Measurements from ENCODE around the gene ZC3H7A. TPM values are rescaled to one million over a fixed set of nuclear protein-coding genes. Genes with fewer than 3 reads are reported as not detected.
A peak's percentile ranks its signal among the peaks of the same experiment; 100 is the strongest.

The ZC3H7A gene
- total and polyA plus RNA-seq, 2 of the 13 experiments (the other 11 are each of a cell fraction or from before 2014, with no cell fraction given), result 29.2 to 36.8 TPM

DNA sequence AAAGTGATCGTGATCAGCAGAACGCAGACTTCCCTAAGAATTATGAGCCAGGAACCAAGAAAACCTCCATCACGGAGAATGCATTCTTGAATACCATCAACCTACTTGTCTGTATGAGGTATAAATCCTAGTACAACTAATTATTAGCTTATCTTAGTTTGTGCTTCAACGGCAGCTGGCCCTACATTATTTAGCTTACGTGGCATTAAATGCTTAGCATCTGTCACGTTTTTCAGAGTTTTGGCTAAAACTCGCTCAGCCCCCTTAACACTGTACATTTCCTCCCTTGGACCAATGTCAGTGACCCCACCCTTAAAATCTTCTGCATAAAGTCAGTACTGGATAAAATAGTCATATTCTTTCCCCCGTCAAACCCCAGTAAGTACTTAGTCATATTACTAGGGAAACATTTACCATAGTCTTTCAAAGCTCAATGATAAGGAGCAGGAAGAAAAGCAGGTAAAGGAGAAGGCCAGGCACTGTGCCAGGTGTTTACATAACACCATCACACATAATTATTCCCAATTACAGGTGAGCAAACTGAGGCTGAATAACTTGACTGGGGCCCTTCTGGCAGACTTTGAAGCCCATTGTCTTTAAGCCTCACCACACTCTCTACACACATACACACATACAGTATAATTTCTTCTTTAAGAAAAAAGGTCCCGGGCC lies 37.8 kb downstream of the ZC3H7A start (continued):
- TF ChIP-seq ZSCAN9 (CRISPR knock-in tag; IDR thresholded peaks at IDR 0.05; ENCODE audit: borderline replicate concordance) (no peak), ZBTB20 (CRISPR knock-in tag; IDR thresholded peaks at IDR 0.05; ENCODE audit: borderline replicate concordance, low read depth) (no peak), ZNF17 (CRISPR knock-in tag; IDR thresholded peaks at IDR 0.05) (no peak), KLF6 (CRISPR knock-in tag; IDR thresholded peaks at IDR 0.05) (no peak), ZNF703 (CRISPR knock-in tag; IDR thresholded peaks at IDR 0.05; ENCODE audit: borderline replicate concordance) (no peak), SMARCC2 (IDR thresholded peaks at IDR 0.05) (no peak), ZNF546 (CRISPR knock-in tag; conservative IDR thresholded peaks at IDR 0.05) (no peak), ZNF616 (CRISPR knock-in tag; IDR thresholded peaks at IDR 0.05; ENCODE audit: low read depth) (no peak), ZUFSP (CRISPR knock-in tag; IDR thresholded peaks at IDR 0.05; ENCODE audit: borderline replicate concordance) (no peak), MAFF (IDR thresholded peaks at IDR 0.05; ENCODE audit: low read depth, low read length) (peak; percentile 76), ZNF431 (CRISPR knock-in tag; IDR thresholded peaks at IDR 0.05; ENCODE audit: borderline replicate concordance, low read depth) (no peak), CHCHD3 (CRISPR knock-in tag; IDR thresholded peaks at IDR 0.05) (no peak), SOX13 (IDR thresholded peaks at IDR 0.05) (no peak), SOX13 (CRISPR knock-in tag; conservative IDR thresholded peaks at IDR 0.05 in 1 of 2, IDR thresholded peaks at IDR 0.05 in 1 of 2) (peak in 1 of 2 experiments; percentile 36; a peak in 1 of 4 replicates), FLYWCH1 (CRISPR knock-in tag; IDR thresholded peaks at IDR 0.05) (no peak), REL (CRISPR knock-in tag; conservative IDR thresholded peaks at IDR 0.05) (no peak), ZFY (CRISPR knock-in tag; IDR thresholded peaks at IDR 0.05) (no peak), KDM4B (CRISPR knock-in tag; IDR thresholded peaks at IDR 0.05) (no peak), RXRA (CRISPR knock-in tag; IDR thresholded peaks at IDR 0.05) (no peak), ZNF563 (CRISPR knock-in tag; IDR thresholded peaks at IDR 0.05) (no peak), RBM22 (optimal IDR thresholded peaks at IDR 0.05; ENCODE audit: low read length) (no peak), FOXA1 (IDR thresholded peaks at IDR 0.05) (no peak), FOXA1 (CRISPR knock-in tag; IDR thresholded peaks at IDR 0.05) (peak; percentile 70), ZNF605 (CRISPR knock-in tag; IDR thresholded peaks at IDR 0.05) (no peak), ZNF781 (CRISPR knock-in tag; IDR thresholded peaks at IDR 0.05; ENCODE audit: borderline replicate concordance, not compliant biosample characterization) (no peak), DDIT3 (CRISPR knock-in tag; IDR thresholded peaks at IDR 0.05) (no peak), NFYB (CRISPR knock-in tag; IDR thresholded peaks at IDR 0.05) (no peak), ZKSCAN5 (CRISPR knock-in tag; IDR thresholded peaks at IDR 0.05) (no peak)
- TF ChIP-seq, protein P1, sequence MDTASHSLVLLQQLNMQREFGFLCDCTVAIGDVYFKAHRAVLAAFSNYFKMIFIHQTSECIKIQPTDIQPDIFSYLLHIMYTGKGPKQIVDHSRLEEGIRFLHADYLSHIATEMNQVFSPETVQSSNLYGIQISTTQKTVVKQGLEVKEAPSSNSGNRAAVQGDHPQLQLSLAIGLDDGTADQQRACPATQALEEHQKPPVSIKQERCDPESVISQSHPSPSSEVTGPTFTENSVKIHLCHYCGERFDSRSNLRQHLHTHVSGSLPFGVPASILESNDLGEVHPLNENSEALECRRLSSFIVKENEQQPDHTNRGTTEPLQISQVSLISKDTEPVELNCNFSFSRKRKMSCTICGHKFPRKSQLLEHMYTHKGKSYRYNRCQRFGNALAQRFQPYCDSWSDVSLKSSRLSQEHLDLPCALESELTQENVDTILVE (CRISPR knock-in tag; IDR thresholded peaks at IDR 0.05), result no peak
- TF ChIP-seq, protein P2, sequence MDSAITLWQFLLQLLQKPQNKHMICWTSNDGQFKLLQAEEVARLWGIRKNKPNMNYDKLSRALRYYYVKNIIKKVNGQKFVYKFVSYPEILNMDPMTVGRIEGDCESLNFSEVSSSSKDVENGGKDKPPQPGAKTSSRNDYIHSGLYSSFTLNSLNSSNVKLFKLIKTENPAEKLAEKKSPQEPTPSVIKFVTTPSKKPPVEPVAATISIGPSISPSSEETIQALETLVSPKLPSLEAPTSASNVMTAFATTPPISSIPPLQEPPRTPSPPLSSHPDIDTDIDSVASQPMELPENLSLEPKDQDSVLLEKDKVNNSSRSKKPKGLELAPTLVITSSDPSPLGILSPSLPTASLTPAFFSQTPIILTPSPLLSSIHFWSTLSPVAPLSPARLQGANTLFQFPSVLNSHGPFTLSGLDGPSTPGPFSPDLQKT (CRISPR knock-in tag; IDR thresholded peaks at IDR 0.05; ENCODE audit: borderline replicate concordance), result no peak

Data from HepG2 (cell line).